K562 (cell line): Measurements from ENCODE around the gene RWDD1. TPM values are rescaled to one million over a fixed set of nuclear protein-coding genes. Genes with fewer than 3 reads are reported as not detected.
A peak's percentile ranks its signal among the peaks of the same experiment; 100 is the strongest.

Experiments used
- BACH1 ChIP-seq: fragments of 200-800 bp; sonication (Bioruptor generic); IDR thresholded peaks from 2 replicates; pipeline ENCODE4 v1.6.1; 2016; ENCODE audit warnings: missing genetic modification characterization, missing compliant biosample characterization
- CREB3 ChIP-seq: fragments of 450-650 bp; conservative IDR thresholded peaks from 2 replicates; pipeline ENCODE4 v1.6.1; 2016; ENCODE audit warnings: missing genetic modification characterization, low read depth, mild to moderate bottlenecking, missing compliant biosample characterization, moderate library complexity
- EWSR1 ChIP-seq: fragments of 450-650 bp; IDR thresholded peaks from 2 replicates; pipeline ENCODE4 v1.6.1; 2018; ENCODE audit warnings: borderline replicate concordance, mild to moderate bottlenecking, low read depth, moderate library complexity; ENCODE audit not compliant: partially characterized antibody
- FOXP4 ChIP-seq: sonication (generic); formaldehyde crosslinking; IDR thresholded peaks from 2 replicates; pipeline ENCODE4 v1.8.0; 2022; ENCODE audit warnings: mild to moderate bottlenecking, missing genetic modification reagents, borderline replicate concordance
- GATAD2B ChIP-seq: fragments of 450-650 bp; IDR thresholded peaks from 2 replicates; pipeline ENCODE4 v1.6.1; 2017; ENCODE audit warnings: mild to moderate bottlenecking, borderline replicate concordance
- KAT2B ChIP-seq: IDR thresholded peaks from one replicate; pipeline ENCODE4 v1.6.1; 2012; ENCODE audit warnings: low read depth, mild to moderate bottlenecking, control low read depth, inconsistent platforms, low read length, moderate library complexity
- KAT7 ChIP-seq: sonication (generic); formaldehyde crosslinking; IDR thresholded peaks from 2 replicates; pipeline ENCODE4 v1.8.0; 2022; ENCODE audit warnings: missing genetic modification reagents, mild to moderate bottlenecking, borderline replicate concordance
- KAT8 ChIP-seq: fragments of 450-650 bp; IDR thresholded peaks from 2 replicates; pipeline ENCODE4 v1.6.1; 2016; ENCODE audit warnings: low read depth, mild to moderate bottlenecking
- KDM4B ChIP-seq, 2 experiments: fragments of 450-650 bp in 1 of 2; sonication (generic) in 1 of 2; IDR thresholded peaks; 2 replicates each; pipeline ENCODE4 v1.6.1; 2016 to 2017; ENCODE audit warnings: borderline replicate concordance in 2 of 2, antibody characterized with exemption in 1 of 2, low read depth in 1 of 2, mild to moderate bottlenecking in 1 of 2
- MNT ChIP-seq, 2 experiments: fragments of 450-650 bp; conservative IDR thresholded peaks; 2 replicates each; pipeline ENCODE4 v1.6.1; 2017; ENCODE audit warnings: mild to moderate bottlenecking in 2 of 2, moderate library complexity in 2 of 2
- NCOA1 ChIP-seq: fragments of 450-650 bp; IDR thresholded peaks from 2 replicates; pipeline ENCODE4 v1.6.1; 2016; ENCODE audit warnings: low read depth
- NKRF ChIP-seq: fragments of 450-650 bp; IDR thresholded peaks from 2 replicates; pipeline ENCODE4 v1.6.1; 2016; ENCODE audit warnings: borderline replicate concordance
- NONO ChIP-seq, 2 experiments: fragments of 200-400 bp in 1 of 2; fragments of 450-650 bp in 1 of 2; formaldehyde crosslinking in 1 of 2; IDR thresholded peaks; 2 replicates each; pipeline ENCODE4 v1.6.1; 2017; ENCODE audit warnings: low read depth in 2 of 2, mild to moderate bottlenecking in 2 of 2, moderate library complexity in 2 of 2, low read length in 1 of 2
- PTRF ChIP-seq: fragments of 450-650 bp; IDR thresholded peaks from 2 replicates; pipeline ENCODE4 v1.6.1; 2016; ENCODE audit warnings: mild to moderate bottlenecking, missing genetic modification characterization, missing compliant biosample characterization
- YY1 ChIP-seq, 3 experiments: IDR thresholded peaks; 2 replicates each; pipeline ENCODE4 v1.6.1; 2011; ENCODE audit warnings: low read length in 2 of 3, mild to moderate bottlenecking in 2 of 3, moderate library complexity in 2 of 3, borderline replicate concordance in 1 of 3, control low read depth in 1 of 3, low read depth in 1 of 3; ENCODE audit not compliant: insufficient read depth in 3 of 3, insufficient replicate concordance in 2 of 3, control insufficient read depth in 1 of 3, insufficient read length in 1 of 3; ENCODE audit errors: extremely low read depth in 1 of 3
- ZNF133 ChIP-seq: fragments of 250-450 bp; sonication (Bioruptor Pico); IDR thresholded peaks from 2 replicates; pipeline ENCODE4 v1.4.0; 2020; ENCODE audit warnings: mild to moderate bottlenecking
- ZNF224 ChIP-seq: sonication (generic); formaldehyde crosslinking; IDR thresholded peaks from 2 replicates; pipeline ENCODE4 v1.8.0; 2022; ENCODE audit warnings: mild to moderate bottlenecking, missing genetic modification reagents
- ZNF644 ChIP-seq: fragments of 200-800 bp; sonication (Bioruptor generic); IDR thresholded peaks from 2 replicates; pipeline ENCODE4 v1.6.1; 2016; ENCODE audit warnings: low read depth, missing genetic modification characterization, missing compliant biosample characterization
- ZNF695 ChIP-seq: fragments of 450-650 bp; formaldehyde crosslinking; IDR thresholded peaks from 2 replicates; pipeline ENCODE4 v1.4.0; 2020; ENCODE audit warnings: mild to moderate bottlenecking, moderate library complexity
- polyA plus RNA-seq, 8 experiments: library from polyadenylated mRNA; depleted of rRNA in 4 of 8; stranded (reverse) in 5 of 8; unstranded in 3 of 8; fragments of >200 nt; fragmentation: Nextera tagmentation in 2 of 8; fragmentation: Illumina TruSeq in 1 of 8; extraction: Ambion mirVana in 2 of 8; extraction: Trizol in 1 of 8; gene quantifications; 2 replicates each; pipeline versions ENCODE4 v1.2.1 to v1.2.3, GENCODE V29; 2011 to 2014; ENCODE audit warnings: inconsistent platforms in 1 of 8, missing spikeins in 1 of 8
- total RNA-seq, 7 experiments: library from RNA; depleted of rRNA in 6 of 7; stranded (reverse); fragments of >200 nt in 6 of 7; fragmentation: Illumina TruSeq in 2 of 7; extraction: Trizol in 2 of 7; gene quantifications; 2 replicates each; pipeline versions ENCODE4 v1.2.1 to v1.2.3, GENCODE V29; 2011 to 2021; ENCODE audit warnings: low replicate concordance in 1 of 7

Gene RWDD1
- total and polyA plus RNA-seq, 9 of the 15 experiments (the other 6 are each of a cell fraction or from before 2014, with no cell fraction given), result 31.9 to 89.8 (median 48.7) TPM

- TF ChIP-seq CREB3 (tag) (no peak), MNT (conservative IDR thresholded peaks at IDR 0.05) (peak; percentile 89 to 95), BACH1 (tag) (no peak), ZNF644 (no peak), NCOA1 (no peak), KDM4B (IDR thresholded peaks at IDR 0.05; ENCODE audit: borderline replicate concordance in 2 of 2, low read depth in 1 of 2) (peak in 1 of 2 experiments; percentile 69; a peak in 1 of 4 replicates), ZNF133 (no peak), EWSR1 (no peak), YY1 (IDR thresholded peaks at IDR 0.05; ENCODE audit: borderline replicate concordance in 1 of 3, control insufficient read depth in 1 of 3, extremely low read depth in 1 of 3, insufficient read depth in 3 of 3, insufficient read length in 1 of 3, insufficient replicate concordance in 2 of 3, low read depth in 1 of 3, low read length in 2 of 3) (peak in 2 of 3 experiments; percentile 59 to 72), ZNF224 (no peak), NKRF (peak; percentile 82), PTRF (tag) (no peak), GATAD2B (no peak), NONO (IDR thresholded peaks at IDR 0.05; ENCODE audit: low read depth in 2 of 2, low read length in 1 of 2) (peak in 1 of 2 experiments; percentile 38; a peak in 1 of 4 replicates), KAT8 (no peak), ZNF695 (no peak), FOXP4 (CRISPR knock-in tag) (no peak), KAT7 (CRISPR knock-in tag) (peak; percentile 31; the same call in 1 of the 2 replicates), KAT2B (no peak)
Observed at GRCh38 chr6:116570856-116571682, at the start of gene RWDD1 (continued).
